GM21737 (cell line): ENCODE results near the gene ATP10B.
"Not testable (repeated sequence)": the region's sequence is repeated elsewhere in the genome, so short reads cannot be mapped to it uniquely, and the experiment has no call there.

Source experiments
- ATAC-seq: cut with Tn5 transposase; IDR thresholded peaks from one replicate; pipeline ENCODE4 v1.9.1; 2021; ENCODE audit warnings: mild to moderate bottlenecking, moderate library complexity; ENCODE audit not compliant: unreplicated experiment

The ATP10B gene

GRCh38 chr5:160760008-160760407, 92.0 kb downstream of the ATP10B start:
- no peak for ATAC-seq

- no peak for ATAC-seq
Observed at GRCh38 chr5:160757194-160757593, 94.8 kb downstream of the ATP10B start.

DNA sequence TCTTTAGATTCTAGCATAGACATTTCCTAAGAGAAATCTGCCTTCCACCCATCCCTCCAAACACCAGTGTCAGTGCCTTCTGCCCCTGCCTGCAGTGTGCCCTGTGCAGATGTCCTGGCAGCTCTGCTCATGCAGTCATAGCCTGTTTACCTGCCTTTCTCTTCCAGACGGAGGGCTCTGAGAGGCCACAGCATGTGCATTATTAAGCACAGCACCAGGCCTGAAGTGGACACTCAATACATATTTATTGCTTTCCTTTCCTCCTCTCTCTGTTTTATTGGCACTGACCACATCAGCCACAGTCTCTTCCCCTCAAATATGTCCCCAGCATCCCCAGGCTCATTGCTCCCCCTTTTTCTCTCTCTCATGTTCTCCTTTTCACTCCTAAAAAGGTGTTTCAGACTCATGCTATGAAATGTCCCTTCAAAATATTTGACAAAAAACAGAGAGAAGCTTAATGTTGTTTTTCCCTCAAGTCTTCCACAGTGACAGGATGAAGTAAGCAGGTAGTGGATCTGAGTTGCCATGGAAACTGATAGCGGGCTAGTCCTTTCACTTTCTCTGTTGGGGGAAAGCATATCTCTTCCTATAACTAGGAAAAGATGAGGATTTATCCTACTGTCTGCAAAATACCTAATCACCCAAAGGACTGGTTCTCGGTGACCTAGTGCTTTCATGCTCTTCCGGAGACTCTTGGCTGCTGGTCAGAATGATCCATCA, 100.9 kb downstream of the ATP10B start:
- no peak for ATAC-seq

GRCh38 chr5:160749682-160750081, 102.3 kb downstream of the ATP10B start:
- no peak for ATAC-seq

- ATAC-seq: no peak
Observed at GRCh38 chr5:160749026-160749425, 103.0 kb downstream of the ATP10B start.

DNA sequence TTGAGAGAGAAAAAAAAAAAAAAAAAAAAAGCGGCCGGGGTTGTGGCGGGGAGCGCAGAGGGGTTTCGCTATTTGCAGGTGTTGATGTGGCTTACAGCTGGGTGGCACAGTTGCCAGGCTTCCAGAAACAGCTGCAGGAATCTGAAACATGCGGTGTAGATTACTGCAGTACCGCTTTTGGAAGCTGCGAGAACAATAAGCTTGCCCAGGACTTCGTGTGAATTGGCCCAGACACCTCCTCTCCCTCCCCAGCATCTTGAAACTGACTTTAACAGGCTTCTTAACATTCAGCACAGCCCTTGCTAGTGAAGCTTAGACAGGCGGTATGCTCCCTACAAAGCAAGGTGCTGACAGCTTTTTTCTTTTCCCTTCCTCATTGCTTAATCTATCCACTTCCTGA, 104.0 kb downstream of the ATP10B start:
- no peak for ATAC-seq

GRCh38 chr5:160747559-160747958, 104.5 kb downstream of the ATP10B start:
- ATAC-seq: no peak

DNA sequence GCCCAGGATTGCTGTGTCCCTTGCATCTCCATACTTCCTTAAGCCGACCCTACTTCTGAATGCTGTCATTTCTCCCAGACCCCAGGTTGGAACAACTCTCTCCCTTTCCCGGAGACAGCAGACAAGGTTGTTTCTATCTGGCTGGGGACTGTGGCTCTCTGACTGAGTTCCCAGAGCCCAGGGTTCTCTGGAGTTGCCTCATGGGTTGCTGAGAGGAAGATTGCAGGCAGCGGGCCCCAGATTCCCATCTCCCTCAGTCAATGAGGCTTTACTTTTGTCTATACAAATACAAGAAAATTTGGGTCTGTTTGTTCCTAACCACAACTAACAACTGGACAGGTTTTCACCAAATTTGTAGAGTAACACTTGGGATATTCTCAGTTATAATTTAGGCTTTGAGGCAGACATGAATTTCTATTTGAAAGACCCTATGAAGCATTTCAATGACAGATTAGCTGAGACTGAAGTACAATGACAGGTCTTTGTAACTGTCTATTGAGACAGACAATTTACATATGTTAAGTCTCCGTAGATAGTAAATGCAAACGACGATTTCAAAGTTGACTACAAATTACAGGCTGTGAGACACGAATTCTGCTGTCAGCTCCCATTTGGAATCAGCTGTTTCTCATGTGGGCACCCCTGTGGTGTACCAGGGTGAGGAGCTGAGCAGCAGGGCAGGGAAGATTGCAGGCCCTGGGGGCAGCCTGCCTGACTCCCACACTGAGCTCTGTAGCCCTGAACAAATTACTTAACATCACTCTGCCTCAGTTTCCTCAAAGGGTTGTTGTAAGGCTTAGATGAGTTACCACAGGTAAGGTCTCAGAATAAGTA, 107.5 kb downstream of the ATP10B start:
- ATAC-seq: no peak

DNA sequence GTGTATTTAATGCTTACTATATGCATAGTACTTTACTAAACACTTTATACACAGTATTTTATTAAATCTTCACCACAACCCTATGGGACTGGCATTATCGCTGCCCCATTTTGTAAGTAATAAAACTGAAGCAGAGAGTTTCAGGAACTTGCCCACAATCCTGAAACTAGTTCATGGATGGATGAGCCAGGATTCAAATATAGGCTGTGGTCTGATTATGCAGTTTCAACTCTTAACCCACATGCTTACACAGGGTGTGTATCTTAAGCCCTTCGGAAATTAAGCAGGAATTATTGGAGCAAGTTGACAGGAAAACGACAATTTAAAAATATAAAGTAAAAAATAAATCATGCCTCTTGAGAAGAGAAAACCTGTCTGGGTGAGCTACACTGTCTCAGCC, 109.0 kb downstream of the ATP10B start:
- ATAC-seq: no peak

DNA sequence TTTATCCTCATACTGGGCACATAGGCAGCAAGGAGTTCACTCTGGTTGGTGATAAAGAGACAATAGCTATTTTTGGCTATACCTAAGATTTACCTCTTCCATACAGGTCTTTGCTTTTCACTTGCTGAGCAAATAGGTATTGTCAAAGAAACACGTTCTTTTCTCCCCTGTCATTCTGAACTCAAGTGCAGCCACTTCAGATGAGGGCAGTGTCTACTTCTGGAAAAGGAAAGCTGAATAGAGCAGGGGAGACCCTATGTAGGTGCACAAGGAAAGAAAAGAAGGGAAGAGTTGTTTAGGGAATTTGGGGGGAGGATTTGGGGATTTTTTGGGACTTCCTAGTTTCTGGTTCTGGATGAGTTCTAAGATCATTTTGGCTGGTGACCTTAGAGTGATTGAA, 109.6 kb downstream of the ATP10B start:
- ATAC-seq: no peak

- no peak for ATAC-seq
Observed at GRCh38 chr5:160727296-160727997, 124.6 kb downstream of the ATP10B start.

DNA sequence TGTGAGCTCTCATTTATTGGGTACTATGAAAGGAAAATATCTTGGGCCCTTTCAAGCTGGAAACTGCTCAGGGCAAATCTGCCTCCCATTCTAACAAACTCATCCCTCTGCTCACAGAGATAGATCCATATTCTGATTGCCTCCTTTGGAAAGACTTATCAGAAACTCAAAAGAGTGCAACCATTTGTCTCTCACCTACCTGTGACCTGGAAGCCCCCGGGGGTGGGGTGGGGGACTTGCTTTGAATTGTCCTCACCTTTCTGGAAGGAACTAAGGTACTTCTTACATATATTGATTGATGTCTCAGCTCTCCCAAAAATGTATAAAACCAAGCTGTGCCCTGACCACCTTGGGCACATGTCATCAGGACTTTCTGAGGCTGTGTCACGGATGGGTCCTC, 125.3 kb downstream of the ATP10B start:
- ATAC-seq: no peak

GRCh38 chr5:160720822-160721221, 131.2 kb downstream of the ATP10B start:
- ATAC-seq: no peak

DNA sequence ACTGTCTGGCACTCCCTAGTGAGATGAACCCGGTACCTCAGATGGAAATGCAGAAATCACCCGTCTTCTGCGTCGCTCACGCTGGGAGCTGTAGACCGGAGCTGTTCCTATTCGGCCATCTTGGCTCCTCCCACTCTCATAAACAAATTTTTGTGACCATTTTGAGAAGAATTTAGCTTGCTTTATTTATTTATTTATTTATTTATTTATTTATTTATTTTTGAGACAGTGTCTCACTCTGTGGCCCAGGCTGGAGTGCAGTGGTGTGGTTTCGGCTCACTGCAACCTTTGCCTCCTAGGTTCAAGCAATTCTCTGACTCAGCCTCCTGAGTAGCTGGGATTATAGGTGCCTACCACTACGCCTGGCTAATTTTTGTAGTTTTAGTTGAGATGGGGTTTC, 136.5 kb downstream of the ATP10B start:
- not testable (repeated sequence) for ATAC-seq

DNA sequence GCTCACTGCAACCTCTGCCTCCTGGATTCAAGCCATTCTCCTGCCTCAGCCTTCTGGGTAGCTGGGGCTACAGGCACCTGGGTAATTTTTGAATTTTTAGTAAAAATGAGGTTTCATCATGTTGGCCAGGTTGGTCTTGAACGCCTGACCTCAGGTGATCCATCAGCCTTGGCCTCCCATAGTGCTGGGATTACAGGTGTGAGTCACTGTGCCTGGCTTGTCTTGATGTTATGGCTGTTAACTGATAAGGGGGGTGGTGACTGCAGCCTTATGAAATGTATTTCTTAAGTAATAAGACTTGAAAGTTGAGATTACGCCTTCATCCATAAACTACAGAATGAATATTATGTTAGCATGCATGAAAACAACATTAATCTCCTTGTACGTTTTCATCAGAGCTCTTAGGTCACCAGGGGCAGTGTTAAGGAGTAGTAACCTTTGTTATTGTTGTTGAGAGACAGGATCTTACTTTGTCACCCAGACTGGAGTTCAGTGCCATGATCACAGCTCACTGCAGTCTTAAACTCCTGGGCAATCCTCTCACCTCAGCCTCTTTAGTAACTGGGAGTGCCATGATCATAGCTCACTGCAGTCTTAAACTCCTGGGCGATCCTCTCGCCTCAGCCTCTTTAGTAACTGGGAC, 148.3 kb downstream of the ATP10B start:
- ATAC-seq: no peak

DNA sequence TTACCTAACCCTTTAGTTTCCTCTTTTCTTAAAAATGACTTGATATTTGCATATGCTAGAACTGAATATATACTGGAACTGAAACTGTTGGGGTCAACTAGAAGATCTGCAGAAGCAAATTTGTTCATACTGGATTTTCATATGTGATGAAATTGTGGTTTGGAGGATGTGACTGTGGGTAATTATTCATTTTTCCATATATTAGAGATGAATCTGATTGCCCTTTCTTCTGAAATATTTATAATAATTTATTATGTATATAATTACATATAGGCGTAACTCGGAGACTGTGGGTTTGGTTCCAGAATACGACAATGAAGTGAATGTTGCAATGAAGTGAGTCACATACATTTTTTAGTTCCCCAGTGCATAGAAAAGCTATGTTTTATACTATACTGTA, 149.1 kb downstream of the ATP10B start:
- ATAC-seq: peak; percentile 92

- ATAC-seq: no peak
Observed at GRCh38 chr5:160702311-160702803, 149.7 kb downstream of the ATP10B start.

DNA sequence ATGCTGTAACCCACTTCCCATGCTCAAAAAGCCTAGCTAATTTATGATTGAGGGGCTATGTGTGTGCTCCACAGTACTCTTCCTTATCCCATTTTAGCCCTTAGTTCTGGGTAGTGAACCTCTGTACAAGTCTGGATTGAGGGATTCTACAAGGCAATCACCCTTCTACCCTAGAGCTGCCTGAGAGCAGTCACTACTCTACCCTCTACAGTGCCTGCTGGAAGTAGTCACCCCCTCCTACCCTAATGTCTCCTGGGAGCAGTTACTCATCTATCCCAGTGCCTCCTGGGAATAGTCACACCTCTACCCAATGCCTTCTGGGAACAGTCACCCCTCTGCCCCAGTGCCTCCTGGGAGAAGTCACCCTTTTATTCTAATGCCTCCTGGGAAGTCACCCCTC, 150.6 kb downstream of the ATP10B start:
- no peak for ATAC-seq

GRCh38 chr5:160699301-160699700, 152.7 kb downstream of the ATP10B start:
- no peak for ATAC-seq

DNA sequence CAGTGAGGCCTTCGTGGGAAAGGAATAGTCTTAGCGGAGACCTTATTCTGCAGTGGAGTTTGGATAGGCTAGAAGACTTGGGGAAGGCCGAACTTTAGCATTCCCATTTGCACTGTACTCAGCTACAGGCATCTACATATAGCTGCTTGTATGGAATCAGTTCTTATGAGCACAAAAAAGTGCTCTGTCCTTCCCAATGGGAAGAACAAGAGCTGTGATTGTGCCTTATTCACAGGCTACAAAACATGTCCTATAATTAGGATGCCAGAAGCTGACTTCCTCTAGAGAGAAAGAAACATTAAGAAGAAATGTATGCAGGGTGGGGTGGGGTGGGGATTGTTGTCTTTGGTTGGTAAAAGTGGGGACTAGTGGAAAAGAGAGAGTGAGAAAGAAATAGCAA, 154.7 kb downstream of the ATP10B start:
- ATAC-seq: no peak

DNA sequence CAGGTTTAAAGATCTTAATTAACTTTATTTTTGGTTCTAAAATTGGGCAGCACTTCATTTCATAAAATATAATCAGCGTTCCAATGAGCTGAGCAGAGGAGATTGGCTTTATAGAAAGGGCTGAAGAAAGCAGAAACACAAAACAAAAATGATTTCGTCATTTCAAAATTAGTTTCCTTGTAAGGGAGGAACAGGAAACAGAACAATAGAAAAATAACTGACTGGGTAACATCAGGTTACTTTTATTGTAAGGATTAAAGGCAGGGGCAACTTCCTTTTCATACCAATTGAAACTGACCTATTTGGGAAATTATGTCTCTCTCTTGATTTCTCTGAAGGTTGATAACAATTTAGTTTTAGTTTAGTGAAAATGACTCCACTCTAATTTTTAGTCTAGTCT, 157.1 kb downstream of the ATP10B start:
- ATAC-seq: no peak
